CD4-positive, alpha-beta T cell (primary cell): Measurements from ENCODE around the gene KCNQ1. TPM values are rescaled to one million over a fixed set of nuclear protein-coding genes. Genes with fewer than 3 reads are reported as not detected.

Source experiments
- ATAC-seq: fragments of 200-7000 bp; cut with Tn5 transposase; one replicate; pipeline ENCODE4 v1.10.0; 2022; ENCODE audit warnings: mild to moderate bottlenecking; ENCODE audit not compliant: poor library complexity
- CTCF ChIA-PET: fragments of 350-600 bp; sonication (Branson Sonifier 250); formaldehyde crosslinking; loops from one replicate; lab custom pipeline; 2021; ENCODE audit warnings: antibody characterized with exemption, inconsistent platforms; lab: Charles Lee
- POLR2A ChIA-PET: fragments of 350-600 bp; sonication (Branson Sonifier 250); formaldehyde crosslinking; loops from one replicate; lab custom pipeline; 2021; ENCODE audit warnings: antibody characterized with exemption, inconsistent platforms; lab: Charles Lee
- DNase-seq, 14 experiments: peaks; one replicate each; pipeline ENCODE4 v3.0.0-alpha.2; 2013 to 2020; ENCODE audit warnings: mixed read lengths in 2 of 14
- H3K27ac ChIP-seq, 2 donors: one replicate each; pipeline versions ENCODE4 v1.5.1 to v1.7.0; 2013; ENCODE audit warnings: low read length in 2 of 2, low read depth in 1 of 2, mild to moderate bottlenecking in 1 of 2
- H3K27me3 ChIP-seq, 2 experiments: 1 replicate in 1 of 2; 2 replicates in 1 of 2; pipeline versions ENCODE4 v1.6.1 to v1.7.0; 2013; ENCODE audit warnings: low read length in 2 of 2, control low read depth in 1 of 2, mild to moderate bottlenecking in 1 of 2, moderate library complexity in 1 of 2; ENCODE audit not compliant: insufficient read depth in 2 of 2, control insufficient read depth in 1 of 2
- H3K36me3 ChIP-seq: one replicate; pipeline ENCODE4 v1.6.1; 2013; ENCODE audit warnings: low read length, control low read depth; ENCODE audit not compliant: insufficient read depth
- H3K4me1 ChIP-seq: one replicate; pipeline ENCODE4 v1.6.1; 2013; ENCODE audit warnings: low read length, control low read depth; ENCODE audit not compliant: insufficient read depth
- H3K4me3 ChIP-seq: one replicate; pipeline ENCODE4 v1.5.1; 2013; ENCODE audit warnings: mild to moderate bottlenecking, low read length, moderate library complexity
- H3K9me3 ChIP-seq, 2 experiments: 1 replicate in 1 of 2; 2 replicates in 1 of 2; pipeline versions ENCODE4 v1.6.1 to v1.7.0; 2013; ENCODE audit warnings: low read length in 2 of 2, mild to moderate bottlenecking in 2 of 2, control low read depth in 1 of 2, moderate library complexity in 1 of 2; ENCODE audit not compliant: control insufficient read depth in 1 of 2, insufficient read depth in 1 of 2
- H3K27ac Mint-ChIP-seq: one replicate; pipeline ENCODE4 v1.8.0; 2020; ENCODE audit warnings: mixed read lengths
- H3K27me3 Mint-ChIP-seq: one replicate; pipeline ENCODE4 v1.8.0; 2021; ENCODE audit warnings: mixed read lengths
- H3K36me3 Mint-ChIP-seq: one replicate; pipeline ENCODE4 v1.8.0; 2021; ENCODE audit warnings: low read depth, mixed read lengths
- H3K4me1 Mint-ChIP-seq: one replicate; pipeline ENCODE4 v1.8.0; 2021; ENCODE audit warnings: low read depth, mixed read lengths
- H3K4me3 Mint-ChIP-seq: one replicate; pipeline ENCODE4 v1.8.0; 2020; ENCODE audit warnings: mild to moderate bottlenecking, mixed read lengths
- H3K9me3 Mint-ChIP-seq: one replicate; pipeline ENCODE4 v1.8.0; 2020; ENCODE audit warnings: mixed read lengths
- intact Hi-C, 2 experiments: fragments of 100-400 bp; cut with DNase I in 1 of 2; cut with micrococcal nuclease in 1 of 2; formaldehyde crosslinking; loops; one replicate each; pipeline versions ENCODE4 v1.15.1 to v1.9.0; 2023 to 2025; cut with DNase I, micrococcal nuclease
- total RNA-seq, 174 experiments: library from RNA in 2 of 174; stranded (reverse) in 2 of 174; gene quantifications; one replicate each; pipeline ENCODE4 v1.2.3 and lab custom pipeline; 2021 to 2026
- TF ChIP-seq, protein P1 (sequence below): fragments of 200-600 bp; IDR thresholded peaks from one replicate; pipeline ENCODE4 v1.8.0; 2022; ENCODE audit warnings: antibody characterized with exemption, mild to moderate bottlenecking

The KCNQ1 gene
- total RNA-seq, 2 experiments from 2014 or later: 31.3 to 33.1 TPM

DNA sequence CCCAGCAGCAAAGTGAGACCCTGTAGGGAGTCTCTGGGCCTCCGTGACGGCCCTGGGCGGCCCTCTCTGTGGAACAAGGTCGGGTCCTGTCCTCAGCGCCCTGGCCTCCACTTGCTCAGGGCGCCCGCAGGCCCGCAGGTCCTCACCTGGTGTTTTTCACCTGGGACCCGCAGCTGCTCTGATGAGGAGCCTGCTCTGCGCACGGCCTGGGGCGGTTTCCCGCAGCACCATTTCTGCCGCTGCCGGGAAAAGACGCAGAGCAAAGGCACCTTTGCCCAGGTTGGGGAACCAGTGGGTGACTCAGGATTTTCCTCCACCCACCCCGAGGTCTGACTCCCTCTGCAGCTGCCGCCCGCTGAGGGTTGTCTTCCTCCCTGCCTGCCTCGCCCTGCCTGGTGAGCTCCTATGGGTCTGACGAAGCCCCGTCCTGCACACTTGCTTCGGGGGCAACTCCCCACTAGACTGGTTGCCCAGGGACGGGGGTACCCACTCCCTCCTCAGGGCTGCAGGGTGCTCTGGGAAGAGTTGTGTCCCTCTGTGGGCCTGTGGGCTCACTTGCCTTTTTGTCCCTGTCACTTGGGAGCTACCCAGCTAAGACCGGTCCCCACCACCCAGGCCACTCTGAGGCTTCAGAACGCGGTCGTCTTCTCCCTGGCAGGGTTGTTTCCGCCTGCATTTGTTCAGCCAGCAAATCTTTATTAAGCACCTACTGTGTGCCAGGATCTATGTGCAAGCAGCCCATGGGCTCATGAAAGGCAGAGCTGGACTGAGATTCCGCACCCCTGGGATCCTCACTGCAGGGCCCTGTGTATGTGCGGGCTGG lies 89.5 kb downstream of the KCNQ1 start:
- Histone ChIP-seq H3K27me3 (no peaks in the 10 kb centered on the region), H3K4me1 (peaks cover 31% of the 10 kb centered on the region), H3K36me3 (peaks cover 4% of the 10 kb centered on the region), H3K9me3 (no peaks in the 10 kb centered on the region), H3K27ac (no peak overlapping the region), H3K4me3 (no peak overlapping the region)
- Mint-ChIP-seq H3K36me3 (peaks cover 5% of the 10 kb centered on the region), H3K27me3 (no peaks in the 10 kb centered on the region), H3K27ac (no peak overlapping the region), H3K4me3 (no peak overlapping the region), H3K4me1 (peaks cover 20% of the 10 kb centered on the region), H3K9me3 (no peaks in the 10 kb centered on the region)
- DNase-seq: no peak
- intact Hi-C loops: loop anchor here (5.0 to 10.0 kb wide), 3 partner anchors 87 to 340 kb away; partner anchors contain the start of gene KCNQ1 (in 1 of the 2)
- ChIA-PET CTCF (interaction anchor here (3.9 to 5.1 kb wide), 3 partner anchors 113 to 556 kb away, joined by 19 to 158 read pairs (median 60); no protein-coding TSS in a partner anchor), POLR2A (interaction anchor here (2.9 to 3.0 kb wide), 2 partner anchors 354 to 358 kb away, joined by 20 to 25 read pairs; no protein-coding TSS in a partner anchor)
- no peak for ATAC-seq
- TF ChIP-seq, protein P1, sequence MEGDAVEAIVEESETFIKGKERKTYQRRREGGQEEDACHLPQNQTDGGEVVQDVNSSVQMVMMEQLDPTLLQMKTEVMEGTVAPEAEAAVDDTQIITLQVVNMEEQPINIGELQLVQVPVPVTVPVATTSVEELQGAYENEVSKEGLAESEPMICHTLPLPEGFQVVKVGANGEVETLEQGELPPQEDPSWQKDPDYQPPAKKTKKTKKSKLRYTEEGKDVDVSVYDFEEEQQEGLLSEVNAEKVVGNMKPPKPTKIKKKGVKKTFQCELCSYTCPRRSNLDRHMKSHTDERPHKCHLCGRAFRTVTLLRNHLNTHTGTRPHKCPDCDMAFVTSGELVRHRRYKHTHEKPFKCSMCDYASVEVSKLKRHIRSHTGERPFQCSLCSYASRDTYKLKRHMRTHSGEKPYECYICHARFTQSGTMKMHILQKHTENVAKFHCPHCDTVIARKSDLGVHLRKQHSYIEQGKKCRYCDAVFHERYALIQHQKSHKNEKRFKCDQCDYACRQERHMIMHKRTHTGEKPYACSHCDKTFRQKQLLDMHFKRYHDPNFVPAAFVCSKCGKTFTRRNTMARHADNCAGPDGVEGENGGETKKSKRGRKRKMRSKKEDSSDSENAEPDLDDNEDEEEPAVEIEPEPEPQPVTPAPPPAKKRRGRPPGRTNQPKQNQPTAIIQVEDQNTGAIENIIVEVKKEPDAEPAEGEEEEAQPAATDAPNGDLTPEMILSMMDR: no peak

DNA sequence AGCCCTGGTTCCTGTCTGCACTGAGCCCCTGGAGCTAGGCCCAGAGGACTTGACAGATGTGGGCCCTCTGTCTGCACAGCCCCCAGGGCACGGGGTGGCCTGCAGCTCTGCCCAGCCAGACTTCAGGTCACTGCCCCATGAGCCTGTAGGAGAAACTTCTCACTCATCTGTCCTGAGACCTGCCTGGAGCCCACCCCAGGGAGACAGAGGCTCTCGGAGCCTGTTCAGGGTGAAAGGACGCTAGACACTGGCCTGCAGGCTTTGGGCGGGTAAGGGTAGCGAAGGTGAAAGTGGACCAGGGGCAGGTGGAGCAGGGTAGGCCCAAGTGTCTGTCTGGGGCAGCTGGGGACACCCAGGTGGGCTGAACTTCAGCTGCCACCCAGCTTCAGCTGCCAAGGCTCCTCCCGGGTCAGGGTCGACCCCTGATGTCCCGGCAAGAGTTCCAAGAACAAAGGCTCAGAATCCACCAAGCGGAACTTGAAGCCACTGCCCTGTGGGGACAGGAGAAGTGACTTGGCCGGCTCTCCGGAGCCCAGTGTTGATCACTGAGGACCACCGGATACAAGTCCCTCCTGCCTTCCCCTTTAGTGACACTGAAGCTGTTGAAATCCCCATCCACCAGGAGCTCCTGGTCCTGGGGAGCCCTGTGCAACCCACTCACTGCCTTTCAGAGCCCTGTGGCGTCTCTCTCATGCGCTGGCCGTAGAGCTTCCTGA lies 90.3 kb downstream of the KCNQ1 start:
- no peak for ATAC-seq
- TF ChIP-seq, protein P1: no peak

DNA sequence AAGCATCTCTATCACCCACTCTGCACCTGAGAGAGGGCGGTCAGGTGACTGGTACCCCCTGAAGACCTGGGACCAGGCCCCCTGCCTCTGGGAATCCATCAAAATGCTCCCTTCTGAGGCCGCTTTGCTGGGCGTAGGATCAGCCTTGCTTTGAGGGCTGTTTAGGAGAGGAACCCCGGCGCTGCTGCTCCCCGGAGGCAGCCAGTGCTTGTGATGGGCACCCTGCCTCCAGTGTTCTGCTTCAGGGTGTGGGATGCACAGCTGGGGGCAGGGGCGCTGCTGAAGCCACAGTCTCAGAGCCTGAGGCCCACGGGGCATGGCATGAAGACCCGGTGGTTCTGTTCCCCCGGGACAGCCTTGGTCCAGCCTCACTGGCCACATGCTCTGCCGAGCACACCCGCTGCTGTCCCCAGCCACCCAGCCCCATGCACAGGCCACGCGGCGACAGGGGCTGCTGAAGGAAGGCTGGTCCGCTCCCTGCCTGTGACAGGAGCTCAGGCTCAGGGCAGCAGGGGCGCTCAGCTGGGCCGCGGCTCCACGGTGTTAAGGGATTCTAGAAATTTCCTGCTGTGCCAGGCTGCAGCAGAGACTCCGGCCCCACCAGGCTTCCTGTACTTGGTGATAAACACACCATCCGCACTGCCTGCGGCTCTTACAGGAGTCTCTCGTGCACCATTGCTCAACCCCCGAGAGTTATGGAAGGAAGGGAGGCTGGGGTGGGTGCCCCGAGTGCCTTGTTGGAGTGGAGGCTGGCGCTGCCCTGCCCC lies 91.0 kb downstream of the KCNQ1 start:
- Histone ChIP-seq H3K4me3 (no peak overlapping the region), H3K4me1 (peaks cover 31% of the 10 kb centered on the region), H3K27me3 (no peaks in the 10 kb centered on the region), H3K27ac (no peak overlapping the region), H3K36me3 (no peaks in the 10 kb centered on the region), H3K9me3 (no peaks in the 10 kb centered on the region)
- DNase-seq (no peak), ATAC-seq (no peak)
- H3K36me3 Mint-ChIP-seq: peaks cover 5% of the 10 kb centered on the region
- H3K27me3 Mint-ChIP-seq: no peaks in the 10 kb centered on the region
- peaks cover 20% of the 10 kb centered on the region for H3K4me1 Mint-ChIP-seq
- no peaks in the 10 kb centered on the region for H3K9me3 Mint-ChIP-seq
- POLR2A ChIA-PET: interaction anchor here (1.1 kb wide), 1 partner anchor 502 kb away, joined by 3 read pairs; no protein-coding TSS in a partner anchor
- H3K27ac Mint-ChIP-seq: no peak overlapping the region
- CTCF ChIA-PET: no interaction called here
- intact Hi-C loops: loop anchor here in 1 of 2 experiments (10.0 kb wide), 1 partner anchor 341 kb away; no protein-coding TSS in a partner anchor
- H3K4me3 Mint-ChIP-seq: no peak overlapping the region
- TF ChIP-seq, protein P1: no peak

More for the DNA sequence above, 90.3 kb downstream of the KCNQ1 start:
- H3K4me3 ChIP-seq: no peak overlapping the region
- Mint-ChIP-seq H3K36me3 (peaks cover 5% of the 10 kb centered on the region), H3K9me3 (no peaks in the 10 kb centered on the region), H3K4me3 (no peak overlapping the region), H3K27ac (no peak overlapping the region), H3K27me3 (no peaks in the 10 kb centered on the region), H3K4me1 (peaks cover 20% of the 10 kb centered on the region)
- no peaks in the 10 kb centered on the region for H3K9me3 ChIP-seq
- intact Hi-C loops: loop anchor here (5.0 to 10.0 kb wide), 3 partner anchors 88 to 340 kb away; partner anchors contain the start of gene KCNQ1 (in 1 of the 2)
- no peak overlapping the region for H3K27ac ChIP-seq
- ChIA-PET POLR2A (interaction anchor here (1.1 kb wide), 1 partner anchor 503 kb away, joined by 3 read pairs; no protein-coding TSS in a partner anchor), CTCF (interaction anchor here (5.1 kb wide), 1 partner anchor 355 kb away, joined by 158 read pairs; no protein-coding TSS in a partner anchor)
- H3K27me3 ChIP-seq: no peaks in the 10 kb centered on the region
- H3K36me3 ChIP-seq: peaks cover 4% of the 10 kb centered on the region
- DNase-seq: no peak
- H3K4me1 ChIP-seq: peaks cover 31% of the 10 kb centered on the region
